GM06990 (cell line): Measurements from ENCODE around the gene CPD.

Experiments used
- DNase-seq: peaks from one replicate; pipeline ENCODE4 v3.0.0-alpha.2; 2011; ENCODE audit not compliant: insufficient read length; ENCODE audit errors: extremely low read depth
- H3K27me3 ChIP-seq: replicated peaks from 2 replicates; pipeline ENCODE4 v1.6.0; 2011; ENCODE audit warnings: low read length; ENCODE audit not compliant: control insufficient read depth, insufficient read depth
- H3K36me3 ChIP-seq: 2 replicates; pipeline ENCODE4 v1.5.1; 2011; ENCODE audit warnings: low read length; ENCODE audit not compliant: control insufficient read depth, insufficient read depth
- H3K4me3 ChIP-seq: replicated peaks from 2 replicates; pipeline ENCODE4 v1.5.1; 2011; ENCODE audit warnings: low read depth, mild to moderate bottlenecking, control low read depth, low read length
- TF ChIP-seq, protein P1 (sequence below): IDR thresholded peaks from 2 replicates; pipeline ENCODE4 v1.5.1; 2011; ENCODE audit warnings: low read length, control low read depth, mild to moderate bottlenecking, inconsistent platforms; ENCODE audit not compliant: insufficient read depth, poor library complexity, severe bottlenecking

Gene CPD

DNA sequence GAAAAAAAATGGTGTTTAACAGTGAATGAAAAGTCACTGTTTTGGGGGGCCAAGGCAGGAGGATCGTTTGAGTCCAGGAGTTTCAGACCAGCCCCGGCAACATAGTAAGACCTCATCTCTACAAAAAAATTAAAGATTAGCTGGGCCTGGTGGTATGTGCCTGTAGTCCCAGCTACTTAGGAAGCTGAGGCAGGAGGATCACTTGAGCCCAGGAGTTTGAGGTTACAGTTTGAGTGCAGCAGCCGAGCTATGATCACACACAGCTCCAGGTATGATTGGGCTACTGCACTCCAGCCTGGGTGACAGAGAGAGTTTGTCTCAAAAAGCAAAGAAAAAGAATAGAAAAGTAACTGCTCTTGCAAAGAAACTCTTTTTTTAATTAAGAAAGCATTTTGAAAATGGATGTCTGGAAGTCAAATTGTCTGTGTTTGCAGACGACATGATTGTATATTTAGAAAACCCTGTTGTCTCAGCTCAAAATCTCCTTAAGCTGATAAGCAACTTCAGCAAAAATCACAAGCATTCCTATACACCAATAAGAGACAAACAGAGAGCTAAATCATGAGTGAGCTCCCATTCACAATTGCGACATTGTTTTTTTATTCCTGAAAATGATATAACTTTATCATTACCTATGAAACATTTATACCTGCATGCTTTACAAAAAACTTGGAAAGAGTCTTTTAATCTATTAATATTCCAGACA lies 20.5 kb upstream of the CPD start:
- Histone ChIP-seq H3K27me3 (no peaks in the 10 kb centered on the region), H3K4me3 (no peak overlapping the region), H3K36me3 (no peaks in the 10 kb centered on the region)
- no peak for DNase-seq
- TF ChIP-seq, protein P1, sequence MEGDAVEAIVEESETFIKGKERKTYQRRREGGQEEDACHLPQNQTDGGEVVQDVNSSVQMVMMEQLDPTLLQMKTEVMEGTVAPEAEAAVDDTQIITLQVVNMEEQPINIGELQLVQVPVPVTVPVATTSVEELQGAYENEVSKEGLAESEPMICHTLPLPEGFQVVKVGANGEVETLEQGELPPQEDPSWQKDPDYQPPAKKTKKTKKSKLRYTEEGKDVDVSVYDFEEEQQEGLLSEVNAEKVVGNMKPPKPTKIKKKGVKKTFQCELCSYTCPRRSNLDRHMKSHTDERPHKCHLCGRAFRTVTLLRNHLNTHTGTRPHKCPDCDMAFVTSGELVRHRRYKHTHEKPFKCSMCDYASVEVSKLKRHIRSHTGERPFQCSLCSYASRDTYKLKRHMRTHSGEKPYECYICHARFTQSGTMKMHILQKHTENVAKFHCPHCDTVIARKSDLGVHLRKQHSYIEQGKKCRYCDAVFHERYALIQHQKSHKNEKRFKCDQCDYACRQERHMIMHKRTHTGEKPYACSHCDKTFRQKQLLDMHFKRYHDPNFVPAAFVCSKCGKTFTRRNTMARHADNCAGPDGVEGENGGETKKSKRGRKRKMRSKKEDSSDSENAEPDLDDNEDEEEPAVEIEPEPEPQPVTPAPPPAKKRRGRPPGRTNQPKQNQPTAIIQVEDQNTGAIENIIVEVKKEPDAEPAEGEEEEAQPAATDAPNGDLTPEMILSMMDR, result no peak

DNA sequence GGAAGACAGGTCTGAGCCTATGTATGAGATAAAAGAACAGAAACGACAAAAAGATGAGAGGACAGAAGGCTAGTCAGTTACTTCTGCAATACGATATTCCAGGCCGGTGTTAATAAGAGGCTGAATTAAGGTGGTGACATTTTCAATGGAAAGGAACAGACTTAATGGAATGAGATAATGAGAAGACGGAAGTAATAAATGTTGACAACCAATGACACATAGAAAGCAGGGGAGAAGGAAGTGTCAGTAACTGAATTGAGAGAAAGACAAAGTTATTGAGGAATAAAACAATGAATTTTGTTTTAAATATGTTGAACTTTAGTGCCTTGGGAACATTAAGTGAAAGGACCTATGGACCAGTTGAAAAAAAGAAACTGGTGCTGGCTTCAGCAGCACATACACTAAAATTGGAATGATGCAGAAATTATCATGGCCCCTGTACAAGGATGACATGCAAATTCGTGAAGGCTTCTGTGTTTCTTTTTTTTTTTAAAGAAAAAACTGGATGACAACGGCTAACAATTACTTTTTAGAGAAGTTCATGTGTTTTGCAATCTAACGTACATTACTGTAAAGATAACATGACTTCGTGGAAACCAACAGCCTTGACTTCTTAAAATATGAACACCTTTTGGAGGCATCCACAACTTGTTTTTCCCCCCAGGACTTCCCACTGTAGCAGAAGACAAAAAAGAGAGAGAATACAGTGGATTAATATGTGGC lies 18.5 kb upstream of the CPD start:
- TF ChIP-seq, protein P1, result no peak
- no peak for DNase-seq
- no peaks in the 10 kb centered on the region for H3K27me3 ChIP-seq
- no peaks in the 10 kb centered on the region for H3K36me3 ChIP-seq
- no peak overlapping the region for H3K4me3 ChIP-seq

DNA sequence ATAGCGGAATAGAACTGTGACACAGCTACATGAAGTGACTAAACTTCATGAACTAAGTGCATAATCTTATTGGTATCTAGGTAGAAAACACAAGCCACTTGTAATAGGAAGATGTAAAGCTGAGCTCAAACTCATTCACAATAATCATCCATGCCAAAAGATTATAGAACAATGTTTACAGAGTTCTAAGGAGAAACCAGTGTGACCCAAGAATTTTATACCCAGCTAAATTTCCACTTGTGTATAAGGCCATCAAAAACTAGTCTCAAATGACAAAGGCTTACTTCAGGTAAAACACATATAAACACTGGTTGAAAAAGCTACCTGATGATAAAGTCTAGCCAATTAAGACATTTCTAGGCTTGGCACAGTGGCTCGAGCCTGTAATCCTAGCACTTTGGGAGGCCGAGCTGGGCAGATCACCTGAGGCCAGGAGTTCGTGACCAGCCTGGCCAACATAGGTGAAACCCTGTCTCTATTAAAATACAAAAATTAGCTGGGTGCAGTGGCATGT lies 16.9 kb upstream of the CPD start:
- Histone ChIP-seq H3K4me3 (no peak overlapping the region), H3K36me3 (no peaks in the 10 kb centered on the region), H3K27me3 (no peaks in the 10 kb centered on the region)
- no peak for DNase-seq
- TF ChIP-seq, protein P1, result no peak

DNA sequence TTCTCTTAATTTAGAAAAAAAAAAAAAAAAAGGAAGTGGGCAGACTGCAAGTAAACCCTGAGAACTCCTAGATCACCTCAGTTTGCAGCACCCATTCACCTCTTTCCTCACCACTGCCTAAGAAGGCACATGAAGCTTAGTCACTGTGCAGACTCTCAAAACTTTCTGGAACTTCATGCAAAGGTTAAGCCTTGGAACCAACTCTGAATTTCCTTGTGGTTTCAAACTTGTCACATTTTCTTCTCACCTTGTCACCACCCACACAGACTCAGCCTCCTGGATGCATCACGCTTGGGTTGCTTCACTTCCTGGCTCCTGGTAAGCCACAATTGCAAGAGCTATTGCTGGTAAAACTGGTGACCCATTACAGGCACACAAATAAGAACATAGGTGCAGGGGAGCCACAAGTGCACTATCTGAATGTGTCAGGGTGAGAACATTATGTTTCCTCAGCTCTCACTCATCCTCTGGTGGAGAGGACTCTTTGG lies 15.0 kb upstream of the CPD start:
- no peaks in the 10 kb centered on the region for H3K27me3 ChIP-seq
- H3K4me3 ChIP-seq, result no peak overlapping the region
- DNase-seq, result peak; percentile 78
- TF ChIP-seq, protein P1, result no peak
- no peaks in the 10 kb centered on the region for H3K36me3 ChIP-seq

DNA sequence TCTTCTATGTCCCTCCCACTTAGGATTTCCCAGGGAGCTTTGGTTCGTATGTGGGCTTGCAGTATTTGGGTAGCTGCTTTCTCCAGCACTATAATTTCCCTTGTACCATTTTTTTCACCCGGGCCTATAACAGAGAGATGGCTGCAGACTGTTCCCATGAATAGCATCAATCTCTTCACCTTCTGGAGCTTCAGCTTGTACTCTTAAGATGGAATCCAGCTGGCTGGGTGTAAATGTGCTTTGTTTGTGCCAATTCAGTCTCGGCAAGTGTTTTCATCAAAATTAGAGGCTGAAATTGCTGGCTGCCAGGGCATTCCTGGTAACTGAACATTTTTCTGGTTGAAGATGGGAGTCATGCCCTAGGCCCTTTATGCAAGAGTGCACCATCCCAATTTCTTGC lies 12.2 kb upstream of the CPD start:
- DNase-seq, result no peak
- TF ChIP-seq, protein P1, result no peak
- no peak overlapping the region for H3K4me3 ChIP-seq
- H3K36me3 ChIP-seq, result no peaks in the 10 kb centered on the region
- no peaks in the 10 kb centered on the region; the same call in 1 of the 2 replicates for H3K27me3 ChIP-seq
